ENCODE measurements around the gene HUWE1. TPM values are rescaled to one million over a fixed set of nuclear protein-coding genes. Genes with fewer than 3 reads are reported as not detected.

HUWE1 gene
- total RNA-seq, 4 donors from 2014 or later: 76.6 to 112 (median 101) TPM

- Histone ChIP-seq H3K4me3 (no peak overlapping the region), H3K36me3 (peaks cover 5 to 100% (median 8%) of the 10 kb centered on the region in 3 donors), H3K27me3 (no peaks in the 10 kb centered on the region), H3K9me3 (no peaks in the 10 kb centered on the region), H3K27ac (no peak overlapping the region), H3K4me1 (no peaks in the 10 kb centered on the region)
- DNase-seq: no peak
- WGBS, 2 donors: 79 to 89% methylated on average over 2 of the region's 2 CpGs
- intact Hi-C loops (cut with DNase I): no loop called here
- TF ChIP-seq, protein P1, sequence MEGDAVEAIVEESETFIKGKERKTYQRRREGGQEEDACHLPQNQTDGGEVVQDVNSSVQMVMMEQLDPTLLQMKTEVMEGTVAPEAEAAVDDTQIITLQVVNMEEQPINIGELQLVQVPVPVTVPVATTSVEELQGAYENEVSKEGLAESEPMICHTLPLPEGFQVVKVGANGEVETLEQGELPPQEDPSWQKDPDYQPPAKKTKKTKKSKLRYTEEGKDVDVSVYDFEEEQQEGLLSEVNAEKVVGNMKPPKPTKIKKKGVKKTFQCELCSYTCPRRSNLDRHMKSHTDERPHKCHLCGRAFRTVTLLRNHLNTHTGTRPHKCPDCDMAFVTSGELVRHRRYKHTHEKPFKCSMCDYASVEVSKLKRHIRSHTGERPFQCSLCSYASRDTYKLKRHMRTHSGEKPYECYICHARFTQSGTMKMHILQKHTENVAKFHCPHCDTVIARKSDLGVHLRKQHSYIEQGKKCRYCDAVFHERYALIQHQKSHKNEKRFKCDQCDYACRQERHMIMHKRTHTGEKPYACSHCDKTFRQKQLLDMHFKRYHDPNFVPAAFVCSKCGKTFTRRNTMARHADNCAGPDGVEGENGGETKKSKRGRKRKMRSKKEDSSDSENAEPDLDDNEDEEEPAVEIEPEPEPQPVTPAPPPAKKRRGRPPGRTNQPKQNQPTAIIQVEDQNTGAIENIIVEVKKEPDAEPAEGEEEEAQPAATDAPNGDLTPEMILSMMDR (IDR thresholded peaks at IDR 0.05): no peak
- no peak for TF ChIP-seq POLR2A (IDR thresholded peaks at IDR 0.05)
Measured at GRCh38 chrX:53606456-53606855, 80.1 kb downstream of the HUWE1 start.

- H3K4me3 ChIP-seq: no peak overlapping the region
- H3K27me3 ChIP-seq: no peaks in the 10 kb centered on the region
- TF ChIP-seq, protein P1 (IDR thresholded peaks at IDR 0.05): no peak
- TF ChIP-seq POLR2A (IDR thresholded peaks at IDR 0.05): no peak
- intact Hi-C loops (cut with DNase I): no loop called here
- no peaks in the 10 kb centered on the region for H3K4me1 ChIP-seq
- no peaks in the 10 kb centered on the region for H3K9me3 ChIP-seq
- no peak for DNase-seq
- WGBS, 2 donors: 42 to 47% methylated on average over 4 of the region's 4 CpGs
- H3K36me3 ChIP-seq: peaks cover 5 to 100% (median 15%) of the 10 kb centered on the region in 3 donors
- H3K27ac ChIP-seq: no peak overlapping the region
Measured at GRCh38 chrX:53605004-53605403, 81.5 kb downstream of the HUWE1 start.

DNA sequence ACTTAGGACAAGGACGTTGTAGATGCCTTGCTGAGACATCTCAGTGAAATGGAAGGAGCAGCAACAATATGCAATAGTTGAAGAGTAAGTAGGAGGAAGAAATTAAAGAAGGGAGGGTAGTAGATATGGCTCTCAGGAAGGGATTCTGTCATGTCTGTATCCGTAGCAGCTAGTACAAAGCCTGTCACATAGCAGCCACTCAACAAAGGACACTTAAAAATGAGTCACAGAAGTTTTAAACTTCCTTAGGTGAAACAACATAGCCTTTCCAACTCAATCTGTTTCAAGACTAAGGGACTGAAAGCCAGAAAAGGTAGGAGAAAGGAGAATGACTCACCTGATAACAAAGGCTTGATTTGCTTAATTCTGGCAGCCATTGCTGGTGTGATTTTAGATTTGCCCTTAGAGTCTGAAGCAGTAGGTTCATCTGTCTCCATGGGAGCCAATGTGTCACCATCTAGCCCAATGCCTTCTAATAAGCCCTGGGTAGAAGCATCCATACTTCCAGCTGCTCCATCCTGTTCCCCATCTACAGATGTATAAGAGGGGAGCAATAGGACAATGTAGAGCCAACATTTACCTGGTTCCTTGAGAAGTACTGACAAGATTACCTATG, 86.6 kb downstream of the HUWE1 start:
- no peak for DNase-seq
- H3K4me3 ChIP-seq: no peak overlapping the region
- WGBS, 2 donors: 39 to 59% methylated on average over 2 of the region's 2 CpGs
- no peaks in the 10 kb centered on the region for H3K9me3 ChIP-seq
- intact Hi-C loops (cut with DNase I): no loop called here
- H3K27ac ChIP-seq: no peak overlapping the region
- H3K27me3 ChIP-seq: no peaks in the 10 kb centered on the region
- H3K4me1 ChIP-seq: no peaks in the 10 kb centered on the region
- TF ChIP-seq POLR2A (IDR thresholded peaks at IDR 0.05): no peak
- TF ChIP-seq, protein P1 (IDR thresholded peaks at IDR 0.05): no peak
- peaks cover 5 to 92% (median 15%) of the 10 kb centered on the region in 3 donors for H3K36me3 ChIP-seq

GRCh38 chrX:53598169-53598568, 88.3 kb downstream of the HUWE1 start:
- H3K4me3 ChIP-seq: no peak overlapping the region
- H3K27me3 ChIP-seq: no peaks in the 10 kb centered on the region
- no peaks in the 10 kb centered on the region for H3K4me1 ChIP-seq
- no peaks in the 10 kb centered on the region for H3K9me3 ChIP-seq
- peaks cover 0 to 92% (median 15%) of the 10 kb centered on the region in 3 donors for H3K36me3 ChIP-seq
- no peak overlapping the region for H3K27ac ChIP-seq
- DNase-seq: no peak
- no peak for TF ChIP-seq POLR2A (IDR thresholded peaks at IDR 0.05)
- TF ChIP-seq, protein P1 (IDR thresholded peaks at IDR 0.05): no peak
- intact Hi-C loops (cut with DNase I): no loop called here
- 59 to 82% methylated on average over 2 of the region's 2 CpGs for WGBS, 2 donors

DNA sequence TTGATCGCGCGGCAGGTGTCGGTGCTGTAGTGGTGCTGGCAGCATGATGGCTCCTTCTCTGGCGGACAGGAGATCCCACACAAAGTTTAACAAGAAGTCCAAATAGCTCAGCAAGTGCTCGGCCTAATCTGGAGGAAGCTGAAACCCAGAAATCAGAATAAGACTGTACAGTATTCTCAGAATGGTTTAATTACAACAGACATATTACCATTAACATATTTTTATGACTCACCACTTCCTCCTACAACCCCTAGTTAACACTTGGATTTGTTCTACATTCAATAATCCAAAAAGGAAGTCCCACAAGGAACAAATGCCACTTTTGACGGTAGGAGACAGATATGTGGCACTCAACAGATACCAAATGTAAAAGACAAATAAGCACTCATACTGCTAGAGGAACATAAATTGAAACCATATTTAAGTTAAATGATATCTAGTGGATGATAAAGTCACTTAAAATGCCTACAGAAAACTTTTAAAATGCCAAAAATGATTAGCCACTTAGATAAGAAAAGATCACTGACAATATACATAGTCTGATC, 91.2 kb downstream of the HUWE1 start:
- Histone ChIP-seq H3K27me3 (no peaks in the 10 kb centered on the region), H3K4me1 (no peaks in the 10 kb centered on the region), H3K36me3 (peaks cover 0 to 92% (median 4%) of the 10 kb centered on the region in 3 donors), H3K4me3 (no peak overlapping the region), H3K27ac (no peak overlapping the region), H3K9me3 (no peaks in the 10 kb centered on the region)
- intact Hi-C loops (cut with DNase I): no loop called here
- no peak for DNase-seq
- TF ChIP-seq, protein P1 (IDR thresholded peaks at IDR 0.05): no peak
- TF ChIP-seq POLR2A (IDR thresholded peaks at IDR 0.05): no peak
- 78 to 79% methylated on average over 4 to 6 of the region's 7 CpGs for WGBS, 2 donors
